ENCODE results near the gene C6. TPM values are rescaled to one million over a fixed set of nuclear protein-coding genes. Genes with fewer than 3 reads are reported as not detected.
"Not testable (repeated sequence)": the region's sequence is repeated elsewhere in the genome, so short reads cannot be mapped to it uniquely, and the experiment has no call there.

C6 gene
- total and polyA plus RNA-seq, 5 donors: 71.2 to 322 (median 139) TPM

GRCh38 chr5:41232797-41233196 lies 19.5 kb upstream of the C6 start:
- Histone ChIP-seq H3K27ac (ENCODE audit: low read length) (no peak overlapping the region), H3K4me3 (ENCODE audit: low read length) (no peak overlapping the region), H3K9me3 (ENCODE audit: control insufficient read depth, low read length) (no peaks in the 10 kb centered on the region), H3K4me1 (ENCODE audit: control insufficient read depth, insufficient read depth, low read length) (no peaks in the 10 kb centered on the region), H3K27me3 (ENCODE audit: control insufficient read depth, insufficient read depth) (no peaks in the 10 kb centered on the region)
- no peak for DNase-seq
- intact Hi-C loops (cut with DNase I): no loop called here
- ATAC-seq: no peak

- H3K4me1 ChIP-seq (ENCODE audit: control insufficient read depth, insufficient read depth, low read length); ATAC-seq; H3K27me3 ChIP-seq (ENCODE audit: control insufficient read depth, insufficient read depth); intact Hi-C loops (cut with DNase I); H3K27ac ChIP-seq (ENCODE audit: low read length); H3K4me3 ChIP-seq (ENCODE audit: low read length); DNase-seq; H3K9me3 ChIP-seq (ENCODE audit: control insufficient read depth, low read length): not testable (repeated sequence)
- 60% methylated on average over 1 of the region's 1 CpG for WGBS
These were observed 16.9 kb upstream of the C6 start for GRCh38 chr5:41230276-41230675.

GRCh38 chr5:41223962-41224361 lies 10.6 kb upstream of the C6 start:
- Histone ChIP-seq H3K4me1 (ENCODE audit: control insufficient read depth, insufficient read depth, low read length) (no peaks in the 10 kb centered on the region), H3K4me3 (ENCODE audit: low read length) (no peak overlapping the region), H3K27me3 (ENCODE audit: control insufficient read depth, insufficient read depth) (no peaks in the 10 kb centered on the region), H3K27ac (ENCODE audit: low read length) (no peak overlapping the region), H3K9me3 (ENCODE audit: control insufficient read depth, low read length) (no peaks in the 10 kb centered on the region)
- intact Hi-C loops (cut with DNase I): no loop called here
- WGBS: 97% methylated on average over 2 of the region's 2 CpGs
- ATAC-seq (no peak), DNase-seq (no peak)

GRCh38 chr5:41219658-41220269 lies 6.4 kb upstream of the C6 start:
- DNase-seq: no peak
- intact Hi-C loops (cut with DNase I): no loop called here
- peak in 1 of 2 donors; percentile 22 for ATAC-seq
- H3K27me3 ChIP-seq (ENCODE audit: control insufficient read depth, insufficient read depth): no peaks in the 10 kb centered on the region
- WGBS: 52% methylated on average over 2 of the region's 2 CpGs
- no peak overlapping the region for H3K4me3 ChIP-seq (ENCODE audit: low read length)
- no peaks in the 10 kb centered on the region for H3K4me1 ChIP-seq (ENCODE audit: control insufficient read depth, insufficient read depth, low read length)
- H3K9me3 ChIP-seq (ENCODE audit: control insufficient read depth, low read length): no peaks in the 10 kb centered on the region
- no peak overlapping the region for H3K27ac ChIP-seq (ENCODE audit: low read length)

GRCh38 chr5:41218929-41219657 lies 5.8 kb upstream of the C6 start:
- Histone ChIP-seq H3K9me3 (ENCODE audit: control insufficient read depth, low read length) (no peaks in the 10 kb centered on the region), H3K27ac (ENCODE audit: low read length) (peak overlapping the region; percentile 28), H3K4me1 (ENCODE audit: control insufficient read depth, insufficient read depth, low read length) (no peaks in the 10 kb centered on the region), H3K4me3 (ENCODE audit: low read length) (no peak overlapping the region), H3K27me3 (ENCODE audit: control insufficient read depth, insufficient read depth) (no peaks in the 10 kb centered on the region)
- intact Hi-C loops (cut with DNase I): no loop called here
- ATAC-seq (peak in 1 of 2 donors; percentile 56), DNase-seq (peak; percentile 17 to 54 (median 33))
- 76% methylated on average over 1 of the region's 1 CpG for WGBS

- no peak for ATAC-seq
- Histone ChIP-seq H3K27ac (ENCODE audit: low read length) (no peak overlapping the region), H3K4me1 (ENCODE audit: control insufficient read depth, insufficient read depth, low read length) (no peaks in the 10 kb centered on the region), H3K9me3 (ENCODE audit: control insufficient read depth, low read length) (no peaks in the 10 kb centered on the region), H3K27me3 (ENCODE audit: control insufficient read depth, insufficient read depth) (no peaks in the 10 kb centered on the region), H3K4me3 (ENCODE audit: low read length) (no peak overlapping the region)
- DNase-seq: no peak
- intact Hi-C loops (cut with DNase I): no loop called here
These were observed 850 bp upstream of the C6 start for GRCh38 chr5:41214182-41214581.

GRCh38 chr5:41212935-41213334 lies 397 bp downstream of the C6 start:
- no peak for ATAC-seq
- H3K9me3 ChIP-seq (ENCODE audit: control insufficient read depth, low read length): no peaks in the 10 kb centered on the region
- WGBS: 97% methylated on average over 1 of the region's 1 CpG
- H3K27ac ChIP-seq (ENCODE audit: low read length): no peak overlapping the region
- intact Hi-C loops (cut with DNase I): no loop called here
- no peaks in the 10 kb centered on the region for H3K27me3 ChIP-seq (ENCODE audit: control insufficient read depth, insufficient read depth)
- H3K4me3 ChIP-seq (ENCODE audit: low read length): peak overlapping the region; percentile 73
- no peaks in the 10 kb centered on the region for H3K4me1 ChIP-seq (ENCODE audit: control insufficient read depth, insufficient read depth, low read length)
- DNase-seq: no peak

GRCh38 chr5:41211417-41211816 lies 1.9 kb downstream of the C6 start:
- no peak for DNase-seq
- H3K9me3 ChIP-seq (ENCODE audit: control insufficient read depth, low read length): no peaks in the 10 kb centered on the region
- peak overlapping the region; percentile 28 for H3K4me3 ChIP-seq (ENCODE audit: low read length)
- intact Hi-C loops (cut with DNase I): no loop called here
- H3K27ac ChIP-seq (ENCODE audit: low read length): no peak overlapping the region
- no peaks in the 10 kb centered on the region for H3K27me3 ChIP-seq (ENCODE audit: control insufficient read depth, insufficient read depth)
- WGBS: 91% methylated on average over 4 of the region's 4 CpGs
- ATAC-seq: peak in 1 of 2 donors; percentile 24
- no peaks in the 10 kb centered on the region for H3K4me1 ChIP-seq (ENCODE audit: control insufficient read depth, insufficient read depth, low read length)

GRCh38 chr5:41205475-41205874 lies 7.9 kb downstream of the C6 start:
- H3K4me3 ChIP-seq (ENCODE audit: low read length); intact Hi-C loops (cut with DNase I); H3K4me1 ChIP-seq (ENCODE audit: control insufficient read depth, insufficient read depth, low read length); H3K27ac ChIP-seq (ENCODE audit: low read length); ATAC-seq; H3K27me3 ChIP-seq (ENCODE audit: control insufficient read depth, insufficient read depth); H3K9me3 ChIP-seq (ENCODE audit: control insufficient read depth, low read length): not testable (repeated sequence)
- DNase-seq: peak in 1 of 3 donors; percentile 18
- WGBS: 91% methylated on average over 8 of the region's 8 CpGs

GRCh38 chr5:41203033-41203432 lies 10.3 kb downstream of the C6 start:
- Histone ChIP-seq H3K9me3 (ENCODE audit: control insufficient read depth, low read length) (no peaks in the 10 kb centered on the region), H3K27ac (ENCODE audit: low read length) (no peak overlapping the region), H3K4me1 (ENCODE audit: control insufficient read depth, insufficient read depth, low read length) (no peaks in the 10 kb centered on the region), H3K27me3 (ENCODE audit: control insufficient read depth, insufficient read depth) (no peaks in the 10 kb centered on the region), H3K4me3 (ENCODE audit: low read length) (no peak overlapping the region)
- DNase-seq (no peak), ATAC-seq (no peak)
- 95% methylated on average over 2 of the region's 2 CpGs for WGBS
- intact Hi-C loops (cut with DNase I): no loop called here

- H3K27ac ChIP-seq (ENCODE audit: low read length): no peak overlapping the region
- 69% methylated on average over 1 of the region's 1 CpG for WGBS
- intact Hi-C loops (cut with DNase I): no loop called here
These were observed 12.1 kb downstream of the C6 start for GRCh38 chr5:41201082-41201772.

More at GRCh38 chr5:41201082-41201772, 12.1 kb downstream of the C6 start:
- no peak for DNase-seq
- H3K4me3 ChIP-seq (ENCODE audit: low read length): no peak overlapping the region
- H3K9me3 ChIP-seq (ENCODE audit: control insufficient read depth, low read length): no peaks in the 10 kb centered on the region
- ATAC-seq: no peak
- H3K27me3 ChIP-seq (ENCODE audit: control insufficient read depth, insufficient read depth): no peaks in the 10 kb centered on the region
- no peaks in the 10 kb centered on the region for H3K4me1 ChIP-seq (ENCODE audit: control insufficient read depth, insufficient read depth, low read length)
